ENCODE data around the gene STEEP1. TPM values are rescaled to one million over a fixed set of nuclear protein-coding genes. Genes with fewer than 3 reads are reported as not detected.
A peak's percentile ranks its signal among the peaks of the same experiment; 100 is the strongest.
"Not testable (repeated sequence)": the region's sequence is repeated elsewhere in the genome, so short reads cannot be mapped to it uniquely, and the experiment has no call there.

Gene STEEP1
- total RNA-seq, 1 donor from 2014 or later = 28.6 TPM

DNA sequence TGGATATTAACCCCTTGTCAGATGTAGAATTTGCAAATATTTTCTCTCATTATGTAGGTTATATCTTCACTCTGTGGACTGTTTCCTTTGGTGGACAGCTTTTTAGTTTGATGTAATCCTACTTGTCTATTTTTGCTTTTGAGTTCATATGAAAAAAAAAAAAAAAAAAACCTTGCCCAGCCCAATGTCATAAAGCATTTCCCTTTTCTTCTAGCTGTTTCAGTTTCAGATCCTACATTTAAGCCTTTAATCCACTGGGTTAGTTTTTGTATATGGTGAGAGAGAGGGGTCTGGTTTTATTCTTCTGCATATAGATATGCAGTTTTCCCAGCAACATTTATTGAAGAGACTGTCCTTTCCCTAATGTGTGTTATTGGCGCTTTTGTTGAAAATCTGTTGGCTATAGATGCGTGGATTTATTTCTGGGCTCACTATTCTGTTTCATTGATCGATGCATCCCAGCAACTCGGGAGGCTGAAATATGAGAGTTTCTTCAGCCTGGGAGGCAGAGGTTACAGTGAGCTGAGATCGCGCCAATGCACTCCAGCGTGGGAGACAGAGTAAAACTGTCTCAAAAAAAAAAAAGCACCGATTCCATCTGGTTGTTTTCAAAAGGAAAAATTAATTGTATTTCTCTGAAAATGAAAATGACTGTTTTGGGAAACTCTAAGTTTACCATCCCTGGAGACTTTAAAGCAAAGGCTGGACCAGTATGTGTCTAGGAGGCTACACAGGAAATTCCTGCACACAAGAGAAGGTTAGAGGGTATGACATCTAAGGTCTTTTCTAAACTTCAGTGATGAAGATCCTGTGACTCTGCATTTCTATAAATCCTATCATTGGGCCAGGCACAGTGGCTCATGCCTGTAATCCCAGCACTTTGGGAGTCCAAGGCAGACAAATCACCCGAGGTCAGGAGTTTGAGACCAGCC is 35.6 kb downstream of the STEEP1 start:
- peak; percentile 43 for DNase-seq

- DNase-seq = no peak
These were observed 41.5 kb downstream of the STEEP1 start for GRCh38 chrX:119523664-119524184.

DNA sequence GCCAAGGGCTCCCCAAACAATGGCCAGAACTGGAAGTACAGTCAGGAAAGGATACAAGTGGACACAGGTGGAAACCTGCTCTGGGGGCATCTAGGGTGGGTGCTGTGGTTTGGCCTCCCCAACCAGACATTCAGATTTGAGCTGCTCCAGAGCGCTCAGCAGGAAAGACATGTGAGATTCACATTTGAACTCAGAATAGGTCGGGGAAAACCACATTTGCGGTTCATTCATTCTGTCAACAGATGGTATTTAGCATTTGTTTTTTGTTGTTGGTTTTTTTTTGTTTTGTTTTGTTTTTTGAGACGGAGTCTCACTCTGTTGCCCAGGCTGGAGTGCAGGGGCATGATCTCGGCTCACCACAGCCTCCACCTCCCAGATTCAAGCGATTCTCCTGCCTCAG is 44.0 kb downstream of the STEEP1 start:
- no peak for DNase-seq

DNA sequence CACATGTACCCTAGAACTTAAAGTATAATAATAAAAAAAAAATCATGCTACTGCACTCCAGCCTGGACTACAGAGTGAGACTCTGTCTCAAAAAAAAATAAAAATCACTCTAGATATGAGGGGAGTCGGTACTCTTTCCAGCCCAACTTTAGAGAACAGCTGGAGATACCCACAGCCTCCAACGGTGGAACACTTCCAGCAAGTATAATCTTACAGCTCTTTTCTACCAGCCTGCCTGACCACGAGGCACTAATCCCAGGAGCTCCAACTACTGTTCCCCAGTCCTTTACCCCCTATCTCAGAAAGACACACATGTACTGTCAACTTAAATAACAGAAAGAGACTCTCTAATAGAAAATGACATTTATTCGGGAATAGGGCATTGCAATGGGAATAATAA is 46.8 kb downstream of the STEEP1 start:
- peak; percentile 58 for DNase-seq

DNA sequence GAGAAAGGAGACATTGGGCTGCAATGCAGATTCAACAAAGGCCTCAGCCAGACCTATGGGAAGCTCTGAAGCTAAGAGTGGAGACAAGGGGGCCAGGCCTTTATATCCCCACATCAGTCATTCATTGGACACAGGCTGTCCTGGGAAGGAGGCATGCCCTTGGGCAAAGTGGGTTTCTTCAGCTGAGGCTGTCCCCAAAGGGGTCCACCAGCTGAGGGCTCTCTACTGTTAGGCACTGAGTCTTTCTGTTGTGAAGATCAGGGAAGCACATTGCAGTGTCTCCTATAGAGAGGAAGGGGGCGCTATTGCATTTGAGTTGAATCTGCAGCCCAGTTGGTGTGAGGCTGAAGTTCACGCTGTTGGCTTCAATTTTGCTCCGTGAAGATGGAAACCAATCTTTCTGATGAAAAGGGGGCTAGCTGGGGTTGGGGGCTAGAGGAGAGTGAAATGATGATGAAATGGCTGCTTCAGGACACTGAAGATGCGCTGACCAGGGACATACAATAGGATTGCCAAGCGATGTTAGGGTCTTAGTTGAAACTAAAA is 49.0 kb downstream of the STEEP1 start:
- DNase-seq = peak; percentile 75

- DNase-seq = peak; percentile 68
These were observed 52.9 kb downstream of the STEEP1 start for GRCh38 chrX:119512146-119512800.

DNA sequence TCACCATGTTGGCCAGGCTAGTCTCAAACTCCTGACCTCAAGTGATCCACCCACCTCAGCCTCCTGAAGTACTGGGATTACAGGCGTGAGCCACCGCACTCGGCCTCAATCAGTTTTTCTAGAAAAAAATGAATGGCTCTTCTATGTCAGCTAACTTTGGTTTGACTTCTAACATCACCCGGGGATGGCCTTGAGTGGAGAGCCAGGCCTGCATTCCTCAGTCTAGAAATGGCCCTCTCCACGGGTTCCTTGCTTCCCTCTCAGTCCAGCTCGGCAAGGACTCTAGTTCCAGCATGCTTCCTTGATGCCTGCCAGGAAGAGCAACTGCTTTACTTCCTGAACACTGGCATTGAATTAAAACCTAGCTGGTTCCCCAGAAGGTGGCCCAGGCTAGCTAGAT is 58.0 kb downstream of the STEEP1 start:
- DNase-seq = no peak

DNA sequence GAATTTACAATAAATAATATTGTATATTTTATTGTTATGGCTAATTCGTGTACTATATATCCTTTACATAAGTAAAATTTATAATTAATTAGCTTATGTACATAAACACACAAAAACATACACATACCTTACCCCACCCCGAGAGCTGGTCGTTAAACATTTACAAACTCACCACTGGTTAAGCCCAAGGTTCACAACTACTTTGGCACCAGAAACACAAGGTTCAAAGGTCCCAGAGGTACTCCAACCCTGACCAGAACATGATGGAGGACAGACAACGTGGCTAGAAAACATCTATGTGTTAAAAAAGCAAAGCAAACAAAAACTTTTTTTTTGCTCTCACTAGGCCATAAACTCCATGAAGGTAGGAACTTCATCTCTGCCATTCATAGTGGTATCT is 59.3 kb downstream of the STEEP1 start:
- no peak for DNase-seq

DNA sequence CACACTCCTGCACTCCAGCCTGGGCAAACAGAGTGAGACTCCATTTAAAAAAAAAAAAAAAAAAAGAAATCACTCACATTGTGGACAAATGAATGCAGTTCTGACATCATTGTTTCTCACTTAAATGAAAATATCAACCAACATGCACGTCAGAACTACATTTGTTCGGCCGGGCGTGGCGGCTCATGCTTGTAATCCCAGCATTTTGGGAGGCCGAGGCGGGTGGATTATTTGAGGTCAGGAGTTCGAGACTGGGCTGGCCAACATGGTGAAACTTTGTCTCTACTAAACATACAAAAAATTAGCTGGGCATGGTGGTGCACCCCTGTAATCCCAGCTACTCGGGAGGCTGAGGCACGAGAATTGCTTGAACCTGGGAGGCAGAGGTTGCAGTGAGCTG is 60.1 kb downstream of the STEEP1 start:
- not testable (repeated sequence) for DNase-seq

- peak; percentile 16 for DNase-seq
These were observed 61.7 kb downstream of the STEEP1 start for GRCh38 chrX:119503484-119503861.

- DNase-seq = peak; percentile 32
These were observed 62.3 kb downstream of the STEEP1 start for GRCh38 chrX:119502727-119503483.

DNA sequence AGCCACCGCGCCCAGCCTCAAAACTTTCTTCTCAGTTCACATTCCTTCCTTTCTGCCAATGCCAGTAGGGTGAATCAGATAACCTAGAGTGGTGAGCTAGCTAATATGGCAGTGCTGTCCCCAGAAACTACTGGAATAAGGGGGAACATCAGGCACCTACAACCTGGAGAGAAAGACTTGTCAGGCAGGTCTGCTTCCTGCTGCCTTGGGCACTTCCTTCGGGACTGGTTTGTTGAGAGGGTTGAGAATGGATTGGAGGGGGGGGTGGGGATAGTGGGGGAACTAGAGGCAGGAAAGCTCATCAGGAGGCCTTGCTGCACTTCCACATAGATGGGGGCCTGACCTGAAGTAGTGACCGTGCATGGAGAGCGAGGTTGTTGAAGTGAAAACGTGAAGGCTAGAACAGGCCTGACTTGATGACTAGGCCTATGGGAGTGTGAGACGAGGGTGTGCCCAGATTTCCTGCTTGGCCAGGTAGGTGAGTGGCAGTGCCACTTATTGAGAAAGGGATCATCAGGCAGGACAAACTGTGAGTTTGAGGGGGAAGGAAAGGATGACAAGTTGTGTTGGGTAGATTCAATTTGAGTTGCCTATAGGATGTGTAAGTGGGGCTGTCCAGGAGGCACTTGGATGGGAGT is 63.6 kb downstream of the STEEP1 start:
- no peak for DNase-seq

- DNase-seq = no peak
These were observed 65.0 kb downstream of the STEEP1 start for GRCh38 chrX:119500061-119500800.

DNA sequence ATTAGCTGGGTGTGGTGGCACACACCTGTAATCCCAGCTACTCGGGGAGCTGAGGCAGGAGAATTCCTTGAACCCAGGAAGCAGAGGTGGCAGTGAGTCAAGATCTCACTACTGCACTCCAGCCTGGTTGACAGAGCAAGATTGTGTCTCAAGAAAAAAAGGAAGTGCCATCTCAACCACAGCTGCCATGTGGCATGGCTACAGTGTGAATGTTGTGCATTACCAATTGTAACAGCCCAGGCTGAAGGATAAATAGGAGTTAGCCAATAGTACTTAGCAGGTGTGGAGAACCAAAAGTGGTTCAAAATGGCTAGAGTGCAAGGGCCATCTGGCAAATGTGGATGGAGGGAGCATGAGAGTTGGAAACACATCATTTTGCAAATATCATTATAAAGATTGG is 68.0 kb downstream of the STEEP1 start:
- no peak for DNase-seq

GRCh38 chrX:119495734-119496726 is 69.2 kb downstream of the STEEP1 start:
- no peak for DNase-seq

GRCh38 chrX:119493851-119494495 is 71.2 kb downstream of the STEEP1 start:
- not testable (repeated sequence) for DNase-seq

GRCh38 chrX:119492463-119492862 is 72.7 kb downstream of the STEEP1 start:
- DNase-seq = no peak

- DNase-seq = no peak
These were observed 75.8 kb downstream of the STEEP1 start for GRCh38 chrX:119489212-119490074.
